ENCODE data around the gene RFNG.

DNA sequence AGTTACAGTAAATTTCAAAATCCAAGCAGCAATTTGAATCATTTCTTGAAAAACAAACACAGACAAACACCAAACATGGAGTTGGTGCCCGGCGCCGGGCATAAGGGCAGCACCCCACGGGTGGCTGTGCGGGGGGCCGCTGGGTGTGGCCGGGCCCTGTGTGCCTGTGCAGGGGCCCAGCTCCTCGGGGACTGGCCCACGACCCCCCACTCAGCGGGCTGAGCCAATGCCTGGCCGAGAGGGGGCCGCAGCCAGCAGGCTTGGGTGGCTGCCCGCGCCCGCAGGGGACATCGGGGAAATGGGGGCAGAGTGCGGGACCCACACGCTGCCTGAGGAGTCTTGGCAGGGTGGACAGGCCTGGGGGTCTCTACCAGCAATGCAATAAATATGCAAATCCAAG, 26.8 kb upstream of the RFNG start:
- TF ChIP-seq CTCF (IDR thresholded peaks at IDR 0.05) (no peak), POLR2A (IDR thresholded peaks at IDR 0.05) (no peak)

All from suprapubic skin (tissue), 3 donors.